SK-N-MC (cell line): ENCODE results near the gene NTS.

Source experiments
- EZH2 ChIP-seq: fragments of 200-600 bp; sonication (generic); IDR thresholded peaks from one replicate; pipeline ENCODE4 v1.6.1; 2017; ENCODE audit warnings: antibody characterized with exemption
- POLR2AphosphoS5 ChIP-seq: IDR thresholded peaks from 2 replicates; pipeline ENCODE4 v1.6.1; 2012; ENCODE audit warnings: mild to moderate bottlenecking, low read depth, low read length, borderline replicate concordance

- TF ChIP-seq EZH2 (no peak), POLR2AphosphoS5 (no peak)
Measured at GRCh38 chr12:85828576-85828975, 45.5 kb upstream of the NTS start.
